Endothelial cell of umbilical vein (primary cell): Measurements from ENCODE around the gene PRRC2A. TPM values are rescaled to one million over a fixed set of nuclear protein-coding genes. Genes with fewer than 3 reads are reported as not detected.

Experiments
- BruUV-seq: library from RNA; stranded (reverse); fragments of 400-500 nt; replicated peaks from 2 replicates; lab custom pipeline; 2021; lab: Mats Ljungman, UMichigan
- CTCF ChIA-PET: fragments of 300-600, 350-600 bp; sonication (Branson Sonifier 250); formaldehyde crosslinking; loops from one replicate; lab custom pipeline; 2021; ENCODE audit warnings: antibody characterized with exemption, inconsistent platforms; lab: Charles Lee
- POLR2A ChIA-PET: fragments of 300-600, 350-600 bp; sonication (Branson Sonifier 250); formaldehyde crosslinking; loops from one replicate; lab custom pipeline; 2021; ENCODE audit warnings: antibody characterized with exemption, inconsistent platforms; lab: Charles Lee
- DNase-seq: peaks from one replicate; pipeline ENCODE4 v3.0.0-alpha.2; 2011; ENCODE audit warnings: low read depth, low spot score
- FAIRE-seq: peaks from 2 replicates; lab custom pipeline; 2011; peaks lifted over from hg19 to GRCh38; lab: Jason Lieb, UNC
- H2AFZ ChIP-seq: 2 replicates; pipeline ENCODE4 v1.6.0; 2012; ENCODE audit warnings: low read depth, low read length, control low read depth, inconsistent platforms
- H3K27ac ChIP-seq: 2 replicates; pipeline ENCODE4 v1.5.1; 2011; ENCODE audit warnings: low read depth, mild to moderate bottlenecking, control low read depth, low read length, moderate library complexity; ENCODE audit not compliant: insufficient read depth
- H3K27me3 ChIP-seq, 2 experiments: 2 replicates each; pipeline versions ENCODE4 v1.6.0 to v1.6.1; 2011; ENCODE audit warnings: low read length in 2 of 2, mixed read lengths in 1 of 2; ENCODE audit not compliant: control insufficient read depth in 2 of 2, insufficient read depth in 2 of 2
- H3K36me3 ChIP-seq, 2 experiments: 2 replicates in 1 of 2; 3 replicates in 1 of 2; pipeline ENCODE4 v1.5.1; 2011; ENCODE audit warnings: low read length in 2 of 2, mild to moderate bottlenecking in 1 of 2, moderate library complexity in 1 of 2; ENCODE audit not compliant: control insufficient read depth in 2 of 2, insufficient read depth in 2 of 2; ENCODE audit errors: extremely low read depth in 1 of 2
- H3K4me1 ChIP-seq: 3 replicates; pipeline ENCODE4 v1.5.1; 2011; ENCODE audit warnings: mild to moderate bottlenecking, low read length; ENCODE audit not compliant: control insufficient read depth, insufficient read depth; ENCODE audit errors: extremely low read depth
- H3K4me2 ChIP-seq: 2 replicates; pipeline ENCODE4 v1.6.1; 2011; ENCODE audit warnings: low read length, control low read depth, mixed read lengths; ENCODE audit not compliant: insufficient read depth
- H3K4me3 ChIP-seq, 3 experiments: fragments of 200-600 bp in 1 of 3; sonication (generic), shearing (Covaris generic) in 1 of 3; replicated peaks in 1 of 3; 2 replicates each; pipeline ENCODE4 v1.5.1; 2011 to 2016; ENCODE audit warnings: control low read depth in 3 of 3, low read length in 3 of 3, mild to moderate bottlenecking in 2 of 3, inconsistent platforms in 1 of 3, low read depth in 1 of 3, moderate library complexity in 1 of 3; ENCODE audit not compliant: insufficient read depth in 1 of 3
- H3K79me2 ChIP-seq: 2 replicates; pipeline ENCODE4 v1.6.0; 2012; ENCODE audit warnings: low read length, inconsistent platforms; ENCODE audit not compliant: control insufficient read depth, insufficient read depth
- H3K9ac ChIP-seq: replicated peaks from 2 replicates; pipeline ENCODE3; 2011; ENCODE audit warnings: low read length, control low read depth; ENCODE audit not compliant: insufficient read depth; ENCODE audit errors: extremely low read depth
- H3K9me1 ChIP-seq: replicated peaks from 3 replicates; pipeline ENCODE4 v1.6.0; 2011; ENCODE audit warnings: mild to moderate bottlenecking, low read length; ENCODE audit not compliant: control insufficient read depth, insufficient read depth; ENCODE audit errors: extremely low read depth
- H3K9me3 ChIP-seq: replicated peaks from 2 replicates; pipeline ENCODE4 v1.5.1; 2012; ENCODE audit warnings: low read length, inconsistent platforms; ENCODE audit not compliant: control insufficient read depth, insufficient read depth
- H4K20me1 ChIP-seq: replicated peaks from 2 replicates; pipeline ENCODE3; 2011; ENCODE audit warnings: mild to moderate bottlenecking, low read length; ENCODE audit not compliant: control insufficient read depth, insufficient read depth; ENCODE audit errors: extremely low read depth
- EZH2 ChIP-seq: IDR thresholded peaks from 2 replicates; pipeline ENCODE4 v1.6.1; 2012; ENCODE audit warnings: borderline replicate concordance, low read depth, mild to moderate bottlenecking, moderate library complexity, low read length, inconsistent platforms; ENCODE audit not compliant: severe bottlenecking
- FOS ChIP-seq: IDR thresholded peaks from 2 replicates; pipeline ENCODE4 v1.6.1; 2011; ENCODE audit warnings: mild to moderate bottlenecking, low read length, moderate library complexity, borderline replicate concordance; ENCODE audit not compliant: insufficient read depth
- MYC ChIP-seq: IDR thresholded peaks from one replicate; pipeline ENCODE4 v1.6.1; 2011; ENCODE audit warnings: mild to moderate bottlenecking, low read depth, low read length
- dilution Hi-C: fragments of 300-500 bp; cut with MboI; formaldehyde crosslinking; loops from one replicate; pipeline ENCODE4 v1.15.0; 2019; ENCODE audit warnings: low sequenced_read_pairs; ENCODE audit not compliant: extremely low pct_ligation_motif_present
- intact Hi-C: fragments of 100-400 bp; cut with micrococcal nuclease; formaldehyde crosslinking; loops from one replicate; pipeline ENCODE4 v1.10.0; 2022
- polyA plus RNA-seq, 4 experiments: library from polyadenylated mRNA; depleted of rRNA in 3 of 4; stranded (reverse) in 3 of 4; unstranded in 1 of 4; fragments of >200 nt; gene quantifications; 2 replicates each; pipeline versions ENCODE4 v1.2.1 to v1.2.3, GENCODE V29; 2011 to 2012; ENCODE audit warnings: missing spikeins in 1 of 4
- total RNA-seq: library from RNA; stranded (reverse); gene quantifications from 2 replicates; pipeline ENCODE4 v1.2.3, GENCODE V29; 2021
- TF ChIP-seq, protein P1 (sequence below), 2 donors: IDR thresholded peaks; 1 replicate in 1 of 2; 2 replicates in 1 of 2; pipeline ENCODE4 v1.5.1; 2011; ENCODE audit warnings: low read length in 2 of 2, mild to moderate bottlenecking in 2 of 2, moderate library complexity in 2 of 2, control low read depth in 1 of 2, inconsistent platforms in 1 of 2, low read depth in 1 of 2; ENCODE audit not compliant: insufficient read depth in 1 of 2; ENCODE audit errors: extremely low read depth in 1 of 2

PRRC2A gene
- total and polyA plus RNA-seq, 2 donors (not counting 3 experiments of a cell fraction or from before 2014, with no cell fraction given), result 88.4 to 229 TPM

DNA sequence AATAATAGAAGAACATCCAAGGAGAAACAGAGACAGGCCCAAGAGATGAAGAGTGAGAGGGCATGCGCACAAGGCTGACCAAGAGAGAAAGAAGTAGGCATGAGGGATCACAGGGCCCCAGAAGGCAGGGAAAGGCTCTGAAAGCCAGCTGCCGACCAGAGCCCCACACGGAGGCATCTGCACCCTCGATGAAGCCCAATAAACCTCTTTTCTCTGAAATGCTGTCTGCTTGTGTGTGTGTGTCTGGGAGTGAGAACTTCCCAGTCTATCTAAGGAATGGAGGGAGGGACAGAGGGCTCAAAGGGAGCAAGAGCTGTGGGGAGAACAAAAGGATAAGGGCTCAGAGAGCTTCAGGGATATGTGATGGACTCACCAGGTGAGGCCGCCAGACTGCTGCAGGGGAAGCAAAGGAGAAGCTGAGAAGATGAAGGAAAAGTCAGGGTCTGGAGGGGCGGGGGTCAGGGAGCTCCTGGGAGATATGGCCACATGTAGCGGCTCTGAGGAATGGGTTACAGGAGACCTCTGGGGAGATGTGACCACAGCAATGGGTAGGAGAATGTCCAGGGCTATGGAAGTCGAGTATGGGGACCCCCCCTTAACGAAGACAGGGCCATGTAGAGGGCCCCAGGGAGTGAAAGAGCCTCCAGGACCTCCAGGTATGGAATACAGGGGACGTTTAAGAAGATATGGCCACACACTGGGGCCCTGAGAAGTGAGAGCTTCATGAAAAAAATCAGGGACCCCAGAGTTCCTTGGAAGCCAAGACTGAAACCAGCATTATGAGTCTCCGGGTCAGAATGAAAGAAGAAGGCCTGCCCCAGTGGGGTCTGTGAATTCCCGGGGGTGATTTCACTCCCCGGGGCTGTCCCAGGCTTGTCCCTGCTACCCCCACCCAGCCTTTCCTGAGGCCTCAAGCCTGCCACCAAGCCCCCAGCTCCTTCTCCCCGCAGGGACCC, 46.1 kb upstream of the PRRC2A start:
- Histone ChIP-seq H3K79me2 (no peaks in the 10 kb centered on the region), H3K9ac (no peak overlapping the region), H4K20me1 (no peaks in the 10 kb centered on the region), H3K27me3 (no peaks in the 10 kb centered on the region), H2AFZ (no peak overlapping the region), H3K27ac (no peak overlapping the region), H3K4me1 (no peaks in the 10 kb centered on the region), H3K9me1 (no peaks in the 10 kb centered on the region), H3K4me3 (no peak overlapping the region), H3K36me3 (no peaks in the 10 kb centered on the region), H3K4me2 (no peak overlapping the region), H3K9me3 (no peaks in the 10 kb centered on the region)
- ChIA-PET CTCF (interaction anchor here (4.2 to 32.6 kb wide), 3 partner anchors 11 to 21 kb away, joined by 16 to 1517 read pairs (median 286); partner anchors contain the start of genes ATP6V1G2, DDX39B, LST1 and NCR3), POLR2A (no interaction called here)
- FAIRE-seq, result no peak
- TF ChIP-seq FOS (no peak), MYC (no peak), EZH2 (no peak)
- TF ChIP-seq, protein P1, sequence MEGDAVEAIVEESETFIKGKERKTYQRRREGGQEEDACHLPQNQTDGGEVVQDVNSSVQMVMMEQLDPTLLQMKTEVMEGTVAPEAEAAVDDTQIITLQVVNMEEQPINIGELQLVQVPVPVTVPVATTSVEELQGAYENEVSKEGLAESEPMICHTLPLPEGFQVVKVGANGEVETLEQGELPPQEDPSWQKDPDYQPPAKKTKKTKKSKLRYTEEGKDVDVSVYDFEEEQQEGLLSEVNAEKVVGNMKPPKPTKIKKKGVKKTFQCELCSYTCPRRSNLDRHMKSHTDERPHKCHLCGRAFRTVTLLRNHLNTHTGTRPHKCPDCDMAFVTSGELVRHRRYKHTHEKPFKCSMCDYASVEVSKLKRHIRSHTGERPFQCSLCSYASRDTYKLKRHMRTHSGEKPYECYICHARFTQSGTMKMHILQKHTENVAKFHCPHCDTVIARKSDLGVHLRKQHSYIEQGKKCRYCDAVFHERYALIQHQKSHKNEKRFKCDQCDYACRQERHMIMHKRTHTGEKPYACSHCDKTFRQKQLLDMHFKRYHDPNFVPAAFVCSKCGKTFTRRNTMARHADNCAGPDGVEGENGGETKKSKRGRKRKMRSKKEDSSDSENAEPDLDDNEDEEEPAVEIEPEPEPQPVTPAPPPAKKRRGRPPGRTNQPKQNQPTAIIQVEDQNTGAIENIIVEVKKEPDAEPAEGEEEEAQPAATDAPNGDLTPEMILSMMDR (IDR thresholded peaks at IDR 0.05; ENCODE audit: extremely low read depth in 1 of 2, insufficient read depth in 1 of 2, low read depth in 1 of 2, low read length in 2 of 2), result no peak
- intact Hi-C loops (no loop called here), dilution Hi-C loops (no loop called here)
- no TSS peak for BruUV-seq
- no peak for DNase-seq
